PC-9 (cell line): ENCODE measurements around the gene ZNF609. TPM values are rescaled to one million over a fixed set of nuclear protein-coding genes. Genes with fewer than 3 reads are reported as not detected.
"Not testable (repeated sequence)": the region's sequence is repeated elsewhere in the genome, so short reads cannot be mapped to it uniquely, and the experiment has no call there.

ENCODE experiments used
- BruUV-seq: library from RNA; stranded (reverse); fragments of 400-500 nt; replicated peaks from 2 replicates; lab custom pipeline; 2021; lab: Mats Ljungman, UMichigan
- CTCF ChIA-PET: fragments of 300-600 bp; sonication (Branson Sonifier 250); formaldehyde crosslinking; loops from one replicate; lab custom pipeline; 2022; ENCODE audit warnings: antibody characterized with exemption; lab: Charles Lee
- POLR2A ChIA-PET: fragments of 300-600 bp; sonication (Branson Sonifier 250); formaldehyde crosslinking; loops from one replicate; lab custom pipeline; 2022; ENCODE audit warnings: antibody characterized with exemption; ENCODE audit not compliant: unreplicated experiment; lab: Charles Lee
- DNase-seq, 2 experiments: peaks; one replicate each; pipeline versions ENCODE4 v3.0.0 to v3.0.0-alpha.2; 2015 to 2022; ENCODE audit warnings: mixed read lengths in 1 of 2
- H2AFZ ChIP-seq: fragments of 200-600 bp; sonication (generic); 2 replicates; pipeline ENCODE4 v1.8.1; 2017; ENCODE audit warnings: antibody characterized with exemption
- H3F3A ChIP-seq: fragments of 200-600 bp; sonication (generic); 2 replicates; pipeline ENCODE4 v1.8.1; 2017; ENCODE audit warnings: antibody characterized with exemption, mild to moderate bottlenecking, low read depth; ENCODE audit not compliant: insufficient read depth
- H3K27ac ChIP-seq: fragments of 200-600 bp; sonication (generic); 2 replicates; pipeline ENCODE4 v1.6.1; 2016; ENCODE audit warnings: mixed run types
- H3K27me3 ChIP-seq: fragments of 200-600 bp; sonication (generic); 2 replicates; pipeline ENCODE4 v1.6.1; 2016; ENCODE audit warnings: low read depth, mixed run types; ENCODE audit not compliant: insufficient read depth
- H3K36me3 ChIP-seq: fragments of 200-600 bp; sonication (generic); 2 replicates; pipeline ENCODE4 v1.6.1; 2016; ENCODE audit warnings: low read depth, mixed run types
- H3K4me1 ChIP-seq: fragments of 200-600 bp; sonication (generic); replicated peaks from 2 replicates; pipeline ENCODE4 v1.6.1; 2016; ENCODE audit warnings: mixed run types; ENCODE audit not compliant: insufficient read depth
- H3K4me2 ChIP-seq: fragments of 200-600 bp; sonication (generic); 2 replicates; pipeline ENCODE4 v1.6.1; 2017; ENCODE audit warnings: mixed run types
- H3K4me3 ChIP-seq: fragments of 200-600 bp; sonication (generic); 2 replicates; pipeline ENCODE4 v1.6.1; 2016; ENCODE audit warnings: mixed run types
- H3K79me2 ChIP-seq: fragments of 200-600 bp; sonication (generic); 2 replicates; pipeline ENCODE4 v1.6.1; 2017; ENCODE audit warnings: low read depth, mixed run types
- H3K9me2 ChIP-seq: fragments of 200-600 bp; sonication (generic); 2 replicates; pipeline ENCODE4 v1.8.1; 2017; ENCODE audit warnings: mild to moderate bottlenecking; ENCODE audit not compliant: insufficient read depth
- H3K9me3 ChIP-seq: fragments of 200-600 bp; sonication (generic); 2 replicates; pipeline ENCODE4 v1.8.1; 2016; ENCODE audit warnings: low read depth; ENCODE audit not compliant: insufficient read depth
- H4K20me1 ChIP-seq: fragments of 200-600 bp; sonication (generic); 2 replicates; pipeline ENCODE4 v1.8.1; 2017; ENCODE audit not compliant: insufficient read depth
- CTCF ChIP-seq: fragments of 200-600 bp; sonication (generic); conservative IDR thresholded peaks from 2 replicates; pipeline ENCODE4 v1.6.1; 2017; ENCODE audit warnings: mixed run types, antibody characterized with exemption, mild to moderate bottlenecking, moderate library complexity
- EZH2 ChIP-seq: fragments of 200-600 bp; sonication (generic); IDR thresholded peaks from 2 replicates; pipeline ENCODE4 v1.8.0; 2017; ENCODE audit warnings: antibody characterized with exemption, low read depth
- intact Hi-C: fragments of 100-400 bp; cut with micrococcal nuclease; formaldehyde crosslinking; loops from one replicate; pipeline ENCODE4 v1.10.0; 2022; ENCODE audit not compliant: unreplicated experiment
- total RNA-seq: library from RNA; stranded (reverse); gene quantifications from 2 replicates; pipeline ENCODE4 v1.2.3, GENCODE V29; 2021

Gene ZNF609
- total RNA-seq, 1 experiment from 2014 or later, result 38.6 TPM

- H2AFZ ChIP-seq, result no peak overlapping the region
- H4K20me1 ChIP-seq, result peaks cover 10% of the 10 kb centered on the region; the same call in 1 of the 2 replicates
- no peak overlapping the region for H3K27ac ChIP-seq
- no peaks in the 10 kb centered on the region for H3K9me2 ChIP-seq
- H3K27me3 ChIP-seq, result no peaks in the 10 kb centered on the region
- ChIA-PET CTCF (interaction anchor here (0.6 kb wide), 1 partner anchor 85 kb away, joined by 5 read pairs; no protein-coding TSS in a partner anchor), POLR2A (no interaction called here)
- no peak for DNase-seq
- peaks cover 6% of the 10 kb centered on the region; the same call in 1 of the 2 replicates for H3F3A ChIP-seq
- H3K36me3 ChIP-seq, result no peaks in the 10 kb centered on the region
- 0 out of 2 replicates have a peak, but pooled peaks cover 4% of the 10 kb centered on the region for H3K79me2 ChIP-seq
- TF ChIP-seq CTCF, result no peak
- TF ChIP-seq EZH2, result no peak
- no TSS peak for BruUV-seq
- H3K9me3 ChIP-seq, result no peaks in the 10 kb centered on the region
- no peaks in the 10 kb centered on the region for H3K4me1 ChIP-seq
- H3K4me3 ChIP-seq, result no peak overlapping the region
- H3K4me2 ChIP-seq, result no peak overlapping the region
- intact Hi-C loops, result no loop called here
These were observed 139.3 kb downstream of the ZNF609 start for GRCh38 chr15:64599716-64600115.

GRCh38 chr15:64600794-64601193 lies 140.4 kb downstream of the ZNF609 start:
- Histone ChIP-seq H3K9me2 (no peaks in the 10 kb centered on the region), H3K4me3 (no peak overlapping the region), H3F3A (peaks cover 6% of the 10 kb centered on the region; the same call in 1 of the 2 replicates), H4K20me1 (peaks cover 10% of the 10 kb centered on the region; the same call in 1 of the 2 replicates), H3K27me3 (no peaks in the 10 kb centered on the region), H3K4me1 (no peaks in the 10 kb centered on the region), H3K36me3 (no peaks in the 10 kb centered on the region), H2AFZ (no peak overlapping the region), H3K4me2 (no peak overlapping the region), H3K79me2 (0 out of 2 replicates have a peak, but pooled peaks cover 3% of the 10 kb centered on the region), H3K27ac (no peak overlapping the region), H3K9me3 (no peaks in the 10 kb centered on the region)
- ChIA-PET CTCF (interaction anchor here (0.6 kb wide), 1 partner anchor 52 kb away, joined by 17 read pairs; no protein-coding TSS in a partner anchor), POLR2A (interaction anchor here (0.6 kb wide), 1 partner anchor 51 kb away, joined by 5 read pairs; no protein-coding TSS in a partner anchor)
- TF ChIP-seq EZH2 (no peak), CTCF (no peak)
- BruUV-seq, result no TSS peak
- intact Hi-C loops, result no loop called here
- DNase-seq, result no peak

GRCh38 chr15:64604319-64604718 lies 143.9 kb downstream of the ZNF609 start:
- TF ChIP-seq EZH2 (no peak), CTCF (no peak)
- Histone ChIP-seq H3K27ac (no peak overlapping the region), H3K27me3 (no peaks in the 10 kb centered on the region), H3K4me2 (no peak overlapping the region), H3K4me3 (no peak overlapping the region), H3K9me2 (no peaks in the 10 kb centered on the region), H3F3A (peaks cover 6% of the 10 kb centered on the region; the same call in 1 of the 2 replicates), H3K79me2 (no peaks in the 10 kb centered on the region), H3K4me1 (no peaks in the 10 kb centered on the region), H4K20me1 (0 out of 2 replicates have a peak, but pooled peaks cover 5% of the 10 kb centered on the region), H3K36me3 (no peaks in the 10 kb centered on the region), H3K9me3 (no peaks in the 10 kb centered on the region), H2AFZ (no peak overlapping the region)
- ChIA-PET POLR2A (no interaction called here), CTCF (no interaction called here)
- DNase-seq, result no peak
- intact Hi-C loops, result no loop called here
- no TSS peak for BruUV-seq

GRCh38 chr15:64607416-64607815 lies 147.0 kb downstream of the ZNF609 start:
- CTCF ChIA-PET, H3K27ac ChIP-seq, H3F3A ChIP-seq, H3K9me3 ChIP-seq, H3K4me2 ChIP-seq, POLR2A ChIA-PET, H4K20me1 ChIP-seq, H3K79me2 ChIP-seq, DNase-seq, BruUV-seq, H3K27me3 ChIP-seq, H3K4me3 ChIP-seq, H3K9me2 ChIP-seq, H2AFZ ChIP-seq, intact Hi-C loops, H3K4me1 ChIP-seq, H3K36me3 ChIP-seq: not testable (repeated sequence)
